Trophoblast cell (in vitro differentiated cells and primary cell): ENCODE data around the gene P4HA2.

Experiments used
- DNase-seq, 2 donors: peaks; one replicate each; pipeline ENCODE4 v3.0.0-alpha.2; 2016
- H2AFZ ChIP-seq: 2 replicates; pipeline ENCODE4 v1.6.1; 2013; ENCODE audit warnings: low read length, moderate library complexity, mild to moderate bottlenecking; ENCODE audit not compliant: insufficient read depth, poor library complexity
- H2AK5ac ChIP-seq: 2 replicates; pipeline ENCODE4 v1.6.1; 2013; ENCODE audit warnings: mild to moderate bottlenecking, low read length
- H2BK120ac ChIP-seq: 2 replicates; pipeline ENCODE4 v1.6.1; 2013; ENCODE audit warnings: low read length, mild to moderate bottlenecking, moderate library complexity; ENCODE audit not compliant: insufficient read depth, poor library complexity
- H2BK12ac ChIP-seq: 2 replicates; pipeline ENCODE4 v1.6.1; 2013; ENCODE audit warnings: mild to moderate bottlenecking, low read length, moderate library complexity
- H2BK5ac ChIP-seq: 2 replicates; pipeline ENCODE4 v1.6.1; 2013; ENCODE audit warnings: low read length, low read depth, moderate library complexity, mild to moderate bottlenecking; ENCODE audit not compliant: poor library complexity
- H3K14ac ChIP-seq: 2 replicates; pipeline ENCODE4 v1.6.1; 2013; ENCODE audit warnings: mild to moderate bottlenecking, low read length
- H3K18ac ChIP-seq: 2 replicates; pipeline ENCODE4 v1.6.1; 2013; ENCODE audit warnings: mild to moderate bottlenecking, low read length
- H3K23ac ChIP-seq: 2 replicates; pipeline ENCODE4 v1.6.1; 2013; ENCODE audit warnings: low read length
- H3K27ac ChIP-seq: 2 replicates; pipeline ENCODE4 v1.5.1; 2013; ENCODE audit warnings: low read depth, mild to moderate bottlenecking, inconsistent platforms, low read length, moderate library complexity
- H3K27me3 ChIP-seq: 2 replicates; pipeline ENCODE4 v1.6.1; 2013; ENCODE audit warnings: inconsistent platforms, mild to moderate bottlenecking, low read length, moderate library complexity; ENCODE audit not compliant: insufficient read depth
- H3K36me3 ChIP-seq, 2 experiments: 1 replicate in 1 of 2; 2 replicates in 1 of 2; pipeline ENCODE4 v1.6.1; 2013; ENCODE audit warnings: low read length in 2 of 2, mild to moderate bottlenecking in 2 of 2, moderate library complexity in 1 of 2; ENCODE audit not compliant: insufficient read depth in 2 of 2, control insufficient read depth in 1 of 2
- H3K4ac ChIP-seq: 2 replicates; pipeline ENCODE4 v1.6.1; 2013; ENCODE audit warnings: low read depth, mild to moderate bottlenecking, low read length, moderate library complexity
- H3K4me1 ChIP-seq, 2 experiments: 1 replicate in 1 of 2; 2 replicates in 1 of 2; pipeline ENCODE4 v1.6.1; 2013; ENCODE audit warnings: low read length in 2 of 2, mild to moderate bottlenecking in 2 of 2, moderate library complexity in 1 of 2; ENCODE audit not compliant: insufficient read depth in 2 of 2, control insufficient read depth in 1 of 2
- H3K4me2 ChIP-seq: 2 replicates; pipeline ENCODE4 v1.6.1; 2013; ENCODE audit warnings: inconsistent platforms, mild to moderate bottlenecking, low read length, moderate library complexity
- H3K4me3 ChIP-seq: 2 replicates; pipeline ENCODE4 v1.5.1; 2013; ENCODE audit warnings: mild to moderate bottlenecking, low read depth, low read length, inconsistent platforms
- H3K79me1 ChIP-seq: one replicate; pipeline ENCODE4 v1.6.1; 2013; ENCODE audit warnings: low read length
- H3K79me2 ChIP-seq: 2 replicates; pipeline ENCODE4 v1.6.1; 2013; ENCODE audit warnings: low read length, mild to moderate bottlenecking; ENCODE audit not compliant: control insufficient read depth, insufficient read depth, poor library complexity
- H3K9ac ChIP-seq: 2 replicates; pipeline ENCODE4 v1.6.1; 2013; ENCODE audit warnings: mild to moderate bottlenecking, low read length
- H3K9me3 ChIP-seq: 2 replicates; pipeline ENCODE4 v1.6.1; 2013; ENCODE audit warnings: low read depth, mild to moderate bottlenecking, control low read depth, inconsistent platforms, low read length; ENCODE audit not compliant: insufficient read depth
- H4K12ac ChIP-seq: 2 replicates; pipeline ENCODE4 v1.6.1; 2013; ENCODE audit warnings: low read depth, mild to moderate bottlenecking, low read length, moderate library complexity
- H4K8ac ChIP-seq: 2 replicates; pipeline ENCODE4 v1.6.1; 2013; ENCODE audit warnings: low read depth, mild to moderate bottlenecking, low read length, moderate library complexity
- H4K91ac ChIP-seq: one replicate; pipeline ENCODE4 v1.6.1; 2013; ENCODE audit warnings: low read depth, mild to moderate bottlenecking, low read length, moderate library complexity
- WGBS: extraction: QIAGEN DNeasy Blood & Tissue Kit; methylation state at CpG from one replicate; pipeline ENCODE4 v1.1.7; 2013; ENCODE audit warnings: missing lambda C conversion rate; ENCODE audit not compliant: insufficient read length, insufficient coverage; ENCODE audit errors: extremely low coverage; 5-methylcytosine and 5-hydroxymethylcytosine counted together

Gene P4HA2

DNA sequence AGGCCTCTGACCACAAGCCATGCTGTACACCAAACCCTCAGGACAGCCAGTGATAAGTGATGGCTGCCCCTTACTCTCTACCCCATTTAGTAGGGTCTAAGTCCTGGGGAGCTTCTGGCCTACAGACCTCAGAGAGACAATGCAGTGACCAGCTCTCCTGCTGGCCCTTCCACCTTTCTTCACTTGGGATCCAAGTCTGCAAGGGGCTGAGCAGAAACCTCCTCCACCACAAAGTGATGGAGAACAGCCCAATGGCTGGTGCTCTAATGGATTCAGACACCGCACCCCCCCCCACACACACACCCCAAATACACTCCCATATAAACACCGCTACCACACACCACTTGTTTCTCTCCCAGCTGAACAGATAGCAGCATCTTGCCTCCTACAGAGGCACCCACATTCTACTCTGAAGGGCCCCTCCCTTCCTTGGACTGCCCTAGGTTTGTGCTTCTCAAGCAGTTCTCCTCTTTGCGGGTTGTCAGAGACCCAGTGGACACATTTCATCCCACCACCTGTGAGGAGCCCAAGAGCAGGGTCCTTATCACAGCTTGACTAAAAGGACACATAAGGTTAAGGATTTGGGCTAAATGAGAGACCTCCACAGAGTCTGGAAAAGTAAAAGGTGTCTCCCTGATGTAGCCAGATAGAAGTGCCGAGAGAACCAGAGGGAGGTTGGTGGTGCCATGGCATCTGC, 28.6 kb upstream of the P4HA2 start:
- H3K4ac ChIP-seq = no peak overlapping the region
- H3K4me3 ChIP-seq = no peak overlapping the region
- no peak overlapping the region for H3K14ac ChIP-seq
- no peaks in the 10 kb centered on the region for H3K36me3 ChIP-seq
- no CpG with 5 or more reads among the region's 4 CpGs for WGBS
- no peak overlapping the region for H4K91ac ChIP-seq
- H2BK120ac ChIP-seq = no peak overlapping the region
- H3K79me2 ChIP-seq = peaks cover 7% of the 10 kb centered on the region
- H3K27me3 ChIP-seq = no peaks in the 10 kb centered on the region
- H4K8ac ChIP-seq = no peak overlapping the region
- no peak overlapping the region for H3K9ac ChIP-seq
- peaks cover 15 to 28% of the 10 kb centered on the region in 2 experiments for H3K4me1 ChIP-seq
- no peak for DNase-seq
- no peak overlapping the region for H2BK5ac ChIP-seq
- H3K23ac ChIP-seq = no peak overlapping the region
- no peak overlapping the region for H3K18ac ChIP-seq
- peaks cover 13% of the 10 kb centered on the region for H3K79me1 ChIP-seq
- H4K12ac ChIP-seq = no peak overlapping the region
- no peak overlapping the region for H3K27ac ChIP-seq
- no peak overlapping the region for H3K4me2 ChIP-seq
- H2AK5ac ChIP-seq = no peak overlapping the region
- no peak overlapping the region for H2BK12ac ChIP-seq
- H3K9me3 ChIP-seq = no peaks in the 10 kb centered on the region
- H2AFZ ChIP-seq = no peak overlapping the region

GRCh38 chr5:132254321-132254977, 26.8 kb upstream of the P4HA2 start:
- no peak overlapping the region for H2BK5ac ChIP-seq
- no peak for DNase-seq
- H4K91ac ChIP-seq = no peak overlapping the region
- no peak overlapping the region for H2AFZ ChIP-seq
- H3K4me1 ChIP-seq = peaks cover 15 to 21% of the 10 kb centered on the region in 2 experiments
- H2AK5ac ChIP-seq = no peak overlapping the region
- H3K79me2 ChIP-seq = peaks cover 7% of the 10 kb centered on the region
- peaks cover 13% of the 10 kb centered on the region for H3K79me1 ChIP-seq
- no peak overlapping the region for H4K8ac ChIP-seq
- no peak overlapping the region for H2BK12ac ChIP-seq
- no peak overlapping the region for H3K14ac ChIP-seq
- no peak overlapping the region for H2BK120ac ChIP-seq
- H3K4me3 ChIP-seq = no peak overlapping the region
- no peaks in the 10 kb centered on the region for H3K36me3 ChIP-seq
- H3K4me2 ChIP-seq = no peak overlapping the region
- H3K4ac ChIP-seq = no peak overlapping the region
- H3K9ac ChIP-seq = no peak overlapping the region
- no peak overlapping the region for H3K27ac ChIP-seq
- H3K18ac ChIP-seq = no peak overlapping the region
- H3K9me3 ChIP-seq = peaks cover 2% of the 10 kb centered on the region
- no peak overlapping the region for H4K12ac ChIP-seq
- no peak overlapping the region for H3K23ac ChIP-seq
- no CpG with 5 or more reads among the region's 7 CpGs for WGBS
- no peaks in the 10 kb centered on the region for H3K27me3 ChIP-seq

DNA sequence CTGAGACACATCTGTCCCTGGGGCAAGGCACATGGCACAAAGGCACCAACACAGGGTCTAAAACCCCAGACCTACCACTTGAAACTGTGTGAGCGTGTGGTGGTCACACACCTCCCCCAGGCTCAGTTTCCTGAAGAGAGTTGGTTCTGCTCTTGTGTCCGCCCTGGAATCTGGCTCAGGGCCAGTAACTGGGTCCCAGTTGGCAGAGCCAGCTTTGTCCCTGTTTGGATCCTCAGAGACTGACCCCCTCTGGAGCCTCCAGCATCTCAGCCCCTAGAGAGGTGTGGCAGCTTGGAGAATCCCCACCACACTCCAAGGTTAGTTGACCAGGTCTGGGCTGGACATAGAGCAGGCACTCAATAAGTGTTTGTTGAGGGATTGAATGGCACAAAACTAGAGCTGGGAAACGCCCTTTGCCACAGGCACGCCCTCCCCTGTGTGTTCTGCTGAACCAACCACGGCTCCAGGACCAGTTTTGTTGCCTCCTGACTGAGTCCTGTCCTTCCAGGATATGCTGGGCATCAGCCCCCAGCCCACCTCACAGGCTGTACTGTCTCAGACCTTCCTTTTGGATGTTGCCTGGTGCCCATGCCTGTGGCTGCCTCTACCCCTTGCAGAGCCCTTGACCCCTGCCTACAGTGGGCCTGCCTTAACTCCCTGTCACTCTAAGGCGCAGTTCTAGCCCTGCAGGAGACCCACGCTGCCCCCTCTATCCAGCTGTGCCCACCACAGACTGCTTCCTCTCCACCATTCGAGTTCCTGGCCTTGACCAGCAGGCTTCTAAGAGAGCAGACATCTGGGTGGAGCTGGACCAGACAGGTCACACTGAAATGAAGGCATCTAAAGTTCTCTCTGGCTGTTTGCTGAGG, 26.0 kb upstream of the P4HA2 start:
- H3K4me2 ChIP-seq = no peak overlapping the region
- no peak overlapping the region for H2AK5ac ChIP-seq
- H3K4me1 ChIP-seq = peaks cover 10 to 15% of the 10 kb centered on the region in 2 experiments
- H3K27ac ChIP-seq = no peak overlapping the region
- WGBS = no CpG with 5 or more reads among the region's 8 CpGs
- no peak overlapping the region for H2AFZ ChIP-seq
- peaks cover 2% of the 10 kb centered on the region for H3K9me3 ChIP-seq
- no peak overlapping the region for H4K91ac ChIP-seq
- no peaks in the 10 kb centered on the region for H3K36me3 ChIP-seq
- no peak overlapping the region for H2BK5ac ChIP-seq
- peaks cover 7% of the 10 kb centered on the region for H3K79me2 ChIP-seq
- no peak for DNase-seq
- no peak overlapping the region for H3K18ac ChIP-seq
- no peaks in the 10 kb centered on the region for H3K27me3 ChIP-seq
- H3K14ac ChIP-seq = no peak overlapping the region
- no peak overlapping the region for H3K23ac ChIP-seq
- no peak overlapping the region for H3K9ac ChIP-seq
- no peak overlapping the region for H3K4me3 ChIP-seq
- no peak overlapping the region for H2BK120ac ChIP-seq
- no peak overlapping the region for H4K8ac ChIP-seq
- no peak overlapping the region for H2BK12ac ChIP-seq
- peaks cover 11% of the 10 kb centered on the region for H3K79me1 ChIP-seq
- H4K12ac ChIP-seq = no peak overlapping the region
- H3K4ac ChIP-seq = no peak overlapping the region

DNA sequence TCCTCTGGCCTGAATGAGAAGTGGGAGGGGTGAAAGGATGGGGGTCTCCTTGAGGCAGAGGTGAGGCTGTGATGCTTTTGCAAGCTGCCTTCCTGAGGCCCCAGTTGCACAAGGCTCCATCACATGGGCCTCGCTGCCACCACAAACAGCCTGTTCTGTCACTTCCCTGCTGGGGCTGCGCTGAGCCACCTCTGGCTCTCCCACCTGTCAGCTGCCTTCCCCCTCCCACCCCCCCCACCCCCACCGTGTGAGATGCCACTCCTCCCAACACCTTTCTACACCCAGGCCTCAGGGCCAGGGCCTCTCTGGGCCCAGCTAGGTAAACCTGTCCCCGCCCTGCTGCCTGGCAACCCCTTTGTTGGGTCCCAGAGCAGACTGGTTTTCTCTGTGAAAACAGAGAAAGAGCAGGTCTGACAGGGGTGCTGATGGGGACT, 25.4 kb upstream of the P4HA2 start:
- no peak overlapping the region for H3K9ac ChIP-seq
- H3K79me2 ChIP-seq = peaks cover 7% of the 10 kb centered on the region
- no peak overlapping the region for H2AK5ac ChIP-seq
- H3K27me3 ChIP-seq = no peaks in the 10 kb centered on the region
- H3K27ac ChIP-seq = no peak overlapping the region
- H4K12ac ChIP-seq = no peak overlapping the region
- no peak overlapping the region for H3K14ac ChIP-seq
- peaks cover 4 to 8% of the 10 kb centered on the region in 2 experiments for H3K4me1 ChIP-seq
- H2AFZ ChIP-seq = no peak overlapping the region
- H4K8ac ChIP-seq = no peak overlapping the region
- H2BK5ac ChIP-seq = no peak overlapping the region
- peaks cover 8% of the 10 kb centered on the region for H3K79me1 ChIP-seq
- H2BK12ac ChIP-seq = no peak overlapping the region
- H3K4me2 ChIP-seq = no peak overlapping the region
- peaks cover 2% of the 10 kb centered on the region for H3K9me3 ChIP-seq
- no peaks in the 10 kb centered on the region for H3K36me3 ChIP-seq
- H3K4ac ChIP-seq = no peak overlapping the region
- no peak overlapping the region for H2BK120ac ChIP-seq
- no peak overlapping the region for H3K23ac ChIP-seq
- no peak overlapping the region for H3K4me3 ChIP-seq
- no peak for DNase-seq
- no CpG with 5 or more reads among the region's 4 CpGs for WGBS
- no peak overlapping the region for H3K18ac ChIP-seq
- no peak overlapping the region for H4K91ac ChIP-seq
